PC-9 (cell line): ENCODE measurements around the gene FLYWCH1.

Source experiments
- CTCF ChIP-seq: fragments of 200-600 bp; sonication (generic); conservative IDR thresholded peaks from 2 replicates; pipeline ENCODE4 v1.6.1; 2017; ENCODE audit warnings: mixed run types, antibody characterized with exemption, mild to moderate bottlenecking, moderate library complexity
- EZH2 ChIP-seq: fragments of 200-600 bp; sonication (generic); IDR thresholded peaks from 2 replicates; pipeline ENCODE4 v1.8.0; 2017; ENCODE audit warnings: antibody characterized with exemption, low read depth

DNA sequence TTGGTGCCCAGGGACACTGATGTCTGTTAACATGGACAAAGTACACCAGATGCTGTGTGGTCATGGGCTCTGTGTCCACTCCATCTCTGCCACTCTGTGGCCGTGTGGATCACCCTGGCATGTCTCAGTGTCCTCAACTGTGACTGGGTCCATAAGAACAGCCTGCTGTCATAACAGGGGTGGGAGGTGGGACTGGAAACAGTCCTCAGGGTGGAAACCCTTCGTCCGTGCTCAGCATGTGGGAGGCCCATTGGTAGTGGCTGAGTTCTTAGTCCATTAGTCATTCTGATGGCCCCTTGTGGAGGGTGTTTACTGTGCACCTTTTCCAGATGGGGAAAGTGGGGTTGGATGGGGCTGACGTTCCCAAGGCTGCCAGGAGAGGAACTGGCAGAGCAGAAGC is 15.9 kb upstream of the FLYWCH1 start:
- no peak for TF ChIP-seq CTCF
- TF ChIP-seq EZH2 = no peak
